K562 (cell line): Measurements from ENCODE around the gene ACAP2. TPM values are rescaled to one million over a fixed set of nuclear protein-coding genes. Genes with fewer than 3 reads are reported as not detected.

Source experiments
- ATF7 ChIP-seq: fragments of 450-650 bp; IDR thresholded peaks from 2 replicates; pipeline ENCODE4 v1.7.1; 2014; ENCODE audit warnings: mild to moderate bottlenecking, moderate library complexity
- CBFA2T2 ChIP-seq: fragments of 450-650 bp; conservative IDR thresholded peaks from 2 replicates; pipeline ENCODE4 v1.6.1; 2017; ENCODE audit warnings: mild to moderate bottlenecking
- CHD4 ChIP-seq: fragments of 200-600 bp; sonication (generic); IDR thresholded peaks from 3 replicates; pipeline ENCODE4 v1.6.1; 2012; ENCODE audit warnings: low read depth, mild to moderate bottlenecking, mixed read lengths, low read length, inconsistent platforms; ENCODE audit not compliant: insufficient read depth, insufficient replicate concordance, poor library complexity, severe bottlenecking
- FOXM1 ChIP-seq, 2 experiments: fragments of 450-650 bp in 1 of 2; sonication (generic) in 1 of 2; formaldehyde crosslinking in 1 of 2; IDR thresholded peaks; 2 replicates each; pipeline versions ENCODE4 v1.6.1 to v1.9.0; 2017 to 2022; ENCODE audit warnings: low read depth in 2 of 2, mild to moderate bottlenecking in 2 of 2, missing genetic modification reagents in 1 of 2, moderate library complexity in 1 of 2
- NBN ChIP-seq: fragments of 450-650 bp; IDR thresholded peaks from 2 replicates; pipeline ENCODE4 v1.6.1; 2016; ENCODE audit warnings: low read depth, mild to moderate bottlenecking
- PML ChIP-seq: IDR thresholded peaks from 2 replicates; pipeline ENCODE4 v1.6.1; 2012; ENCODE audit warnings: low read length, inconsistent platforms
- POLR2G ChIP-seq: fragments of 200-400 bp; formaldehyde crosslinking; IDR thresholded peaks from 2 replicates; pipeline ENCODE4 v1.6.1; 2017; ENCODE audit warnings: low read depth, mild to moderate bottlenecking, antibody characterized with exemption, low read length, moderate library complexity
- PREB ChIP-seq: sonication (generic); formaldehyde crosslinking; IDR thresholded peaks from 2 replicates; pipeline ENCODE4 v1.8.1; 2023; ENCODE audit warnings: mild to moderate bottlenecking, missing genetic modification reagents
- RBM15 ChIP-seq: fragments of 200-400 bp; formaldehyde crosslinking; IDR thresholded peaks from 2 replicates; pipeline ENCODE4 v1.6.1; 2018; ENCODE audit warnings: mild to moderate bottlenecking, low read length, moderate library complexity; ENCODE audit not compliant: insufficient read depth
- RFX1 ChIP-seq: fragments of 450-650 bp; IDR thresholded peaks from 2 replicates; pipeline ENCODE4 v1.6.1; 2016; ENCODE audit warnings: mild to moderate bottlenecking, moderate library complexity
- SMARCE1 ChIP-seq: fragments of 450-650 bp; IDR thresholded peaks from 2 replicates; pipeline ENCODE4 v1.7.1; 2016; ENCODE audit warnings: mild to moderate bottlenecking
- WHSC1 ChIP-seq: IDR thresholded peaks from one replicate; pipeline ENCODE4 v1.6.1; 2012; ENCODE audit warnings: low read length, control low read depth, inconsistent platforms
- ZNF224 ChIP-seq: sonication (generic); formaldehyde crosslinking; IDR thresholded peaks from 2 replicates; pipeline ENCODE4 v1.8.0; 2022; ENCODE audit warnings: mild to moderate bottlenecking, missing genetic modification reagents
- ZNF232 ChIP-seq: sonication (generic); formaldehyde crosslinking; IDR thresholded peaks from 2 replicates; pipeline ENCODE4 v1.8.0; 2022; ENCODE audit warnings: mild to moderate bottlenecking, missing genetic modification reagents
- ZNF431 ChIP-seq: sonication (generic); formaldehyde crosslinking; IDR thresholded peaks from 2 replicates; pipeline ENCODE4 v1.8.0; 2022; ENCODE audit warnings: mild to moderate bottlenecking, missing genetic modification reagents
- ZNF592 ChIP-seq: fragments of 450-650 bp; IDR thresholded peaks from 2 replicates; pipeline ENCODE4 v1.6.1; 2017; ENCODE audit warnings: antibody characterized with exemption, mild to moderate bottlenecking
- polyA plus RNA-seq, 8 experiments: library from polyadenylated mRNA; depleted of rRNA in 4 of 8; stranded (reverse) in 5 of 8; unstranded in 3 of 8; fragments of >200 nt; fragmentation: Nextera tagmentation in 2 of 8; fragmentation: Illumina TruSeq in 1 of 8; extraction: Ambion mirVana in 2 of 8; extraction: Trizol in 1 of 8; gene quantifications; 2 replicates each; pipeline versions ENCODE4 v1.2.1 to v1.2.3, GENCODE V29; 2011 to 2014; ENCODE audit warnings: inconsistent platforms in 1 of 8, missing spikeins in 1 of 8
- total RNA-seq, 7 experiments: library from RNA; depleted of rRNA in 6 of 7; stranded (reverse); fragments of >200 nt in 6 of 7; fragmentation: Illumina TruSeq in 2 of 7; extraction: Trizol in 2 of 7; gene quantifications; 2 replicates each; pipeline versions ENCODE4 v1.2.1 to v1.2.3, GENCODE V29; 2011 to 2021; ENCODE audit warnings: low replicate concordance in 1 of 7
- TF ChIP-seq, protein P1 (sequence below): fragments of 450-650 bp; IDR thresholded peaks from 2 replicates; pipeline ENCODE4 v1.6.1; 2016; ENCODE audit warnings: mild to moderate bottlenecking

The ACAP2 gene
- total and polyA plus RNA-seq, 9 of the 15 experiments (the other 6 are each of a cell fraction or from before 2014, with no cell fraction given) = 10.6 to 52.7 (median 34.4) TPM

GRCh38 chr3:195460091-195460713 lies 17.4 kb upstream of the ACAP2 start (continued):
- TF ChIP-seq ZNF592 (no peak), RBM15 (no peak), NBN (no peak), RFX1 (no peak), FOXM1 (IDR thresholded peaks at IDR 0.05; ENCODE audit: low read depth) (peak; percentile 74), FOXM1 (CRISPR knock-in tag; IDR thresholded peaks at IDR 0.05; ENCODE audit: low read depth) (no peak), CBFA2T2 (peak; percentile 86), ZNF431 (CRISPR knock-in tag) (no peak), ZNF232 (CRISPR knock-in tag) (no peak), PML (peak; percentile 84; the same call in 1 of the 2 replicates), POLR2G (no peak), CHD4 (no peak), ZNF224 (no peak), ATF7 (no peak), SMARCE1 (peak; percentile 77), PREB (CRISPR knock-in tag) (no peak), WHSC1 (no peak)
- TF ChIP-seq, protein P1, sequence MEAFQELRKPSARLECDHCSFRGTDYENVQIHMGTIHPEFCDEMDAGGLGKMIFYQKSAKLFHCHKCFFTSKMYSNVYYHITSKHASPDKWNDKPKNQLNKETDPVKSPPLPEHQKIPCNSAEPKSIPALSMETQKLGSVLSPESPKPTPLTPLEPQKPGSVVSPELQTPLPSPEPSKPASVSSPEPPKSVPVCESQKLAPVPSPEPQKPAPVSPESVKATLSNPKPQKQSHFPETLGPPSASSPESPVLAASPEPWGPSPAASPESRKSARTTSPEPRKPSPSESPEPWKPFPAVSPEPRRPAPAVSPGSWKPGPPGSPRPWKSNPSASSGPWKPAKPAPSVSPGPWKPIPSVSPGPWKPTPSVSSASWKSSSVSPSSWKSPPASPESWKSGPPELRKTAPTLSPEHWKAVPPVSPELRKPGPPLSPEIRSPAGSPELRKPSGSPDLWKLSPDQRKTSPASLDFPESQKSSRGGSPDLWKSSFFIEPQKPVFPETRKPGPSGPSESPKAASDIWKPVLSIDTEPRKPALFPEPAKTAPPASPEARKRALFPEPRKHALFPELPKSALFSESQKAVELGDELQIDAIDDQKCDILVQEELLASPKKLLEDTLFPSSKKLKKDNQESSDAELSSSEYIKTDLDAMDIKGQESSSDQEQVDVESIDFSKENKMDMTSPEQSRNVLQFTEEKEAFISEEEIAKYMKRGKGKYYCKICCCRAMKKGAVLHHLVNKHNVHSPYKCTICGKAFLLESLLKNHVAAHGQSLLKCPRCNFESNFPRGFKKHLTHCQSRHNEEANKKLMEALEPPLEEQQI = no peak
